Transverse colon (tissue), 3 donors: ENCODE data around the gene PSMC6.

Experiments used
- POLR2A ChIP-seq: fragments of 450-650 bp; IDR thresholded peaks from one replicate; pipeline ENCODE4 v1.6.1; 2016; ENCODE audit warnings: antibody characterized with exemption, mild to moderate bottlenecking, moderate library complexity
- TF ChIP-seq, protein P1 (sequence below), 5 experiments: fragments of 200-600 bp in 3 of 5; fragments of 450-650 bp in 2 of 5; sonication (generic) in 3 of 5; IDR thresholded peaks; 1 replicate in 2 of 5; 2 replicates in 3 of 5; pipeline ENCODE4 v1.5.1; 2016 to 2017; ENCODE audit warnings: antibody characterized with exemption in 5 of 5, inconsistent platforms in 3 of 5, mild to moderate bottlenecking in 2 of 5, moderate library complexity in 1 of 5

DNA sequence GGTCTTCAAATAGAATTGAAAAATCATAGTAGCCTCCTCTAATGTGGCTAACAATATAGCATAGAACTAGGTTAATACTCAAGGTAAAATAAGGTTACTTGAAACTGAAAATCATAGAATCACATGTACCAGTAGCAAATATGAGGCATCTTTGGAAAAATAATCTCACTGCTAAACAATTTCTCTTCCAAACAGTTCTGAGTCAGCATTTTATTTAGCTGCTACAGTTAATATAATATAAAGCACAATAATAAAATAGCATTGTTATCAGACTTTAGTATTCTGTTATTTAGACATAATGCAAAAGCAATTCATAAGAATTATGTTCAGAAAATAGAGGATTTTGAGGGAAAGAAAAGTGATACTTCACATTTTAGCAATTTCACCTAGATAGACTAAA, 46.7 kb upstream of the PSMC6 start:
- TF ChIP-seq, protein P1, sequence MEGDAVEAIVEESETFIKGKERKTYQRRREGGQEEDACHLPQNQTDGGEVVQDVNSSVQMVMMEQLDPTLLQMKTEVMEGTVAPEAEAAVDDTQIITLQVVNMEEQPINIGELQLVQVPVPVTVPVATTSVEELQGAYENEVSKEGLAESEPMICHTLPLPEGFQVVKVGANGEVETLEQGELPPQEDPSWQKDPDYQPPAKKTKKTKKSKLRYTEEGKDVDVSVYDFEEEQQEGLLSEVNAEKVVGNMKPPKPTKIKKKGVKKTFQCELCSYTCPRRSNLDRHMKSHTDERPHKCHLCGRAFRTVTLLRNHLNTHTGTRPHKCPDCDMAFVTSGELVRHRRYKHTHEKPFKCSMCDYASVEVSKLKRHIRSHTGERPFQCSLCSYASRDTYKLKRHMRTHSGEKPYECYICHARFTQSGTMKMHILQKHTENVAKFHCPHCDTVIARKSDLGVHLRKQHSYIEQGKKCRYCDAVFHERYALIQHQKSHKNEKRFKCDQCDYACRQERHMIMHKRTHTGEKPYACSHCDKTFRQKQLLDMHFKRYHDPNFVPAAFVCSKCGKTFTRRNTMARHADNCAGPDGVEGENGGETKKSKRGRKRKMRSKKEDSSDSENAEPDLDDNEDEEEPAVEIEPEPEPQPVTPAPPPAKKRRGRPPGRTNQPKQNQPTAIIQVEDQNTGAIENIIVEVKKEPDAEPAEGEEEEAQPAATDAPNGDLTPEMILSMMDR (IDR thresholded peaks at IDR 0.05): no peak
- no peak for TF ChIP-seq POLR2A
